DMS 273 treated with DMSO at 0.1 percent for 48 hours (cell line): Measurements from ENCODE around the gene ZCCHC7.

Experiments used
- DNase-seq: peaks from one replicate; lab custom pipeline; 2025; lab: John Stamatoyannopoulos, UW

ZCCHC7 gene

GRCh38 chr9:37339923-37340322 is 219.5 kb downstream of the ZCCHC7 start:
- no peak for DNase-seq

- no peak for DNase-seq
Observed at GRCh38 chr9:37340961-37341360, 220.6 kb downstream of the ZCCHC7 start.

- no peak for DNase-seq
Observed at GRCh38 chr9:37341704-37342103, 221.3 kb downstream of the ZCCHC7 start.

- DNase-seq: no peak
Observed at GRCh38 chr9:37342493-37342892, 222.1 kb downstream of the ZCCHC7 start.

GRCh38 chr9:37342895-37343294 is 222.5 kb downstream of the ZCCHC7 start:
- DNase-seq: no peak

- DNase-seq: no peak
Observed at GRCh38 chr9:37343724-37344123, 223.3 kb downstream of the ZCCHC7 start.

- DNase-seq: no peak
Observed at GRCh38 chr9:37345038-37345437, 224.7 kb downstream of the ZCCHC7 start.

DNA sequence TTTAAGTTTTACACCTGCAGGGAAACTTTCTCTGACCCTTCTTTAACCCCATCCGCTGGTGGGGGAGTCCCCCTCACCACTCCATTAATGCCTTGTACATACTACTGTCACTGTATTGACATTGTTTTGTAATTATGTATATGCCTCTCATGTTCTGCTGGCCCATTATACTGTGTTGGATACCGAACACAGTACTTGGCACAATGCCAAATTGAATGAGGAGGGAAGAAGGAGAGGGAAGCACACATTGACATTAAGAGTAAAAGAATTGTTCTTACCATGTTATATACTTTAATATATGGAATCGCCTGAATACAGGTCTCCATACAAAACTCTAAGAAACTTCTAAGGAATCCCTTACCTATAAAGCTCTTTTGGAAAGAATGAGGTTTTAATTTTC is 228.5 kb downstream of the ZCCHC7 start:
- no peak for DNase-seq

DNA sequence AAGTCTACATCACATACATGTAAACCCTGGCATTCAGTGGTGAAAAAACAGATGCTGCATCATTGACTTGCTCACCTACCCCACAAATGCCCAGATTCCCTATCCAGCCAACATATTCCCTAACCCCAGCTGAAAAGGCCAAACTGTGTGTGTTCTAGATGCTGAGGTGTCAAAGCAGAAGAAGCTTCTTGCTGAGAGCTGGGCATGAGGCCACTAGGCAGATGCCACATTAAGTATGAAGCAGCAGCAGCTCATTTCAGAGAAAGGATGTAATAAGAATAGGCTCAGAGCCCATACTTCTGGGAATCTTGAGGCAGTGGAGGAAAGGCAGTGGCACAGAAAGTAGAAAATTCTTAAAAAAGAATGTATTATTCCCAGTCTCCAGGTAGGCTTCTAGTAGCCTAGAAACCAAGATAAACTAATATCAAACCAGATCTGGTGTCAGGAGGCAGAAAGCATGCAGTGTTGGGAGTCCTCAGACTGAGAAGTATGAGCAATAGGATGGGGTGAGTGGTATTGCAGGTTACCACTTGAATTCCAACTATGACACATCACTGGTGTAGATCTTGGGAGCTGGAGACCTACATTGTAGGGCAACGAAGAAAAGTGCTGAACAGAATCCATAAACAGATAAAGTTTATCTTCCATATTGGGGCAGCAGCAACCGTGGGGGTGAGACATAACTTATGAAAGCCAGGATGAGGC is 230.3 kb downstream of the ZCCHC7 start:
- DNase-seq: no peak

DNA sequence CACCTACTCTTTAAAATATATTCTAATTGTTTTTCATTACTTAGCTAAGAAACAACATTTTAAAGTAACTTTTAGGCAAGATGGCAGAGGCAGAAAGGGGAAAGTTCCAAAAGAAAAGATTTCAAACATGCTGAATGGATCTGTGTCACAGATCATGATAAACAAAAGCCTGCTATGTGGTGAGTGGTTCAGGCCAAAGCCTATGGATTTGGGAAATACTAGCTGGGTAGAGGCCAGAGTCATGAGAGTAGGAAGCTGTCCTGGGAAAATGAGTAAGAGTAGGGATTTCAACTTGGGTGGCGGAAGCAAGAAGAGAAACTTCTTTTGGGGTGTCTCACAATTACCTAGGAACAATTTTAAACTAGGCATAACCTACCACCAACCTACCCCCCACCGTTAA is 233.4 kb downstream of the ZCCHC7 start:
- DNase-seq: no peak

- no peak for DNase-seq
Observed at GRCh38 chr9:37362430-37362829, 242.1 kb downstream of the ZCCHC7 start.

DNA sequence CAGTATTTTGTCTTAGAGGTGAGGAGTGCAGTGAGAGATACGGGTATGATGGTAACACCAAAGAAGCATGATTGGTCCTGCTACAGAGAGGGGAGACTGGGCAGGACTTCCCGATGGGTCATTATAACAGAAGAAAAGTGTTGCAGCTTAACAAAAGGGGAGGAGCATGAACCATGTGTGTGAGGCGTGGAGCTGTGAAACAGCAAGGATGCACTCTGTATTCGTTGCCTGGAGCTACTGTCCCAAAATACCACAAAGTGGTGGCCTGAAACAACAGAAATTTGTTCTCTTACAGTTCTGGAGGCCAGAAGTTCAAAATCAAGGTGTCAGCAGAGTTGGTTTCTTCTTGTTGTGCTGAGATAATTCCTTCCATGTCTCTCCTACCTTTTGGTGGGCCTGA is 242.8 kb downstream of the ZCCHC7 start:
- no peak for DNase-seq

DNA sequence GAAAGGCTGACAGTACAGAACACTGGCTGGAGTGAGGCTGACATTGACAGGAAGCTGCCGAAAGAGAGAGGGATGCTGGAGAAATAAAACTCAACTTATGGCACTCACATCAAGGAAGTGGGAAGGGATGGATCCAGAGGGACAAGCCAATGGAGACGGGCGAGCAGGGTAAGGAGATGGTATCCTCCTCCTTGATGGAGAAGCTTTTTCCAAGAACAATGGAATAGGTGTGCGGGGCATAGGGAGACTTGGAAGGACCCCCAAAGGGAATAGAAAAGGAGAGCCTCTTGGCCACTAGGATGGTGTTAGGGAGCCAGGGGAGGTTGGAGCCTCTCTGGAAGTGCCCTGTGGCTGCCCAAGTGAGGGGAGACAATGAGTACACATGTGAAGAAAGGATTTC is 243.8 kb downstream of the ZCCHC7 start:
- DNase-seq: no peak

DNA sequence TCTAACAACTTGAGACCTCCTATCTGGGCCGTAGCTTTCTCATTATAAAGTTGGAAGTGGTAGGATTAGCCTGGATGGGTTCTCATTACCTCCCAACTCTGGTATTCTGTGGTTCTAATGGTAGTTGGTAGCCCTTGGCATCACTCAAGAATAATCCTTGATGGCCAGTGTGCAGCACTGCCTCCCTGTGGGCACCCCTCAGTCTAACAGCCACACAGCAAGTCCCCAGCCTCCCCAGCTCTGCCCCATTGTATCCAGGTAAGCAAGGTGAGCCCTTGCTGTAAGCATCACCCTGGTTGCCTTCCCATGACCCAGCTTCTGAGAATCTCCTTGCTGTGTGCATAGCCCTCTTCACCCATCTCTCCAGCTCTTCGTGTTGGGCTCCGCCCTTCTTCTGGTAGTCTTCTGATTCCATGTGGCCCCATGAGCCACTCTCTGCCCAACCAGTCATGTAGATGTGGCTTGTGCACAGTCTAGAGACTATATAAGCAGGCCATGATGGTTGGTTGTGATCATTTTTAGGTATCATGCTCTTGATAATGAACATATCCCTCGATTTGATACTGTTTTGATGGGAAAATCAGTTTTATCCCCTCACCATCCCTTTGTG is 244.5 kb downstream of the ZCCHC7 start:
- no peak for DNase-seq

DNA sequence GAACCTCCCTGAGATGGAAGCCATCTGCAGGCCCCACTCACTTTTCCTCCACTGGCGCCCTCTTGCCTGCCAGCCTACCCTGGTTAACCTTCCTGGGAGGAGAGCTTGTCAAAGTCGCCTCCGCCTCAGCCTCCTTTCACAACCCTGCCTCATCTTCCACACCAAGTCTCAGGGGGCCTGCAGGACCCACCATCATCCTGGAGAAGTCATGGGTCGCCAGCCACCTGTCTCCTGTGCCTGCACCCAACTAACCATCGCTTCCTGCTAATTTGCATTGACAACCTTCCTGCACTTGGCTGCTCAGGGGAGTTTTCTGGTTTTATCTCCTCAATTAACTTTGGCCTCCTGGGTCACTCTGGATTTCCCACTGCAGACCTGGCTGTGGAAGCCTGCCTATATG is 249.3 kb downstream of the ZCCHC7 start:
- DNase-seq: no peak

DNA sequence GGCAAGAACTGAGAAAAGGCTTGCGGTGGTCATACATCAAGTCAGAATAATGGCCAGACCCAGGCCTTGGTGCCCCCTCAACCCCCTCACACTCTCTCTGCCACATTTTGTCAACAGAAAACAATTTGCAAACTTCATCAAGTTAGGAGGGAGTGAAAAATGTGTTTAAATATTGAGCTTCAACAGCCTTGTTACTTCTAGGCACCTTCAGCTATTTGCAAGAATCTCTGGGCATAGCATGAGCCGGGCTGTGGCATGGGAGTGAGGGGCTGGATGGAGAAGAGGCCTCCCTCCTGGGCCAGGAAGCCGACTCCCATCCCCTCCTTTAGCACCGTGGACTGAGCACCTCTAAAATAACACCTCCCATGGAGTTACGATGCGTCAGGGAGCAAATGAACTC is 249.9 kb downstream of the ZCCHC7 start:
- DNase-seq: no peak

DNA sequence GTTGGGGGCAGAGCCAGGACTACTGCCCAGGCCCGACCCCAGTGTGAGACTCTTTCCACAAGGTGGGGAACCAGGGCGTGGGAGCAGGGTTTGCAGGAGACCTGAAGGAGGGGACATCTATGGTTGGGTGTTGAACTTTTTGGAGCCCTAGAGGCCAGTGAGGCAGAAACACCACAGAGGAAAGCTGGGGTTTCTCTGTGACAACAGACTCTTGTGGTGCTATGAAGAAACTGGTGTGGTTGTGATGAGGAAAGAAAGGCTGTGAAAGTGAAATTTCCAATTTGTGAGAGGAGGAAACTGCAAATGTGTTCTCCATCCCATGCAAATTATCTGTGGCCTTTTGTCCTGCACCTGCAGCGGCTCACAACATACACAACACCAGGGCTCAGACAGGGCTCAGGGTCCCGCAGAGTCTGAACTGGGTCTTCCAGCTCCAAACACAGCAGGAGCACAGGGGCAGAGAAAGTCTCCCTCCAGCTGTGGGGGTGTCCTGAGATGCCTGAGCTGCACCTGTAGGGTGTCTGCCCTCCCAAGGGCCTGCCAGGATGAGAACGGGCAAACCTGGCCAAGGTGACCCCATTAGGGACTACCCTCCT is 250.7 kb downstream of the ZCCHC7 start:
- DNase-seq: no peak

GRCh38 chr9:37371565-37372464 is 251.4 kb downstream of the ZCCHC7 start:
- DNase-seq: no peak

GRCh38 chr9:37372839-37373238 is 252.5 kb downstream of the ZCCHC7 start:
- DNase-seq: no peak

- no peak for DNase-seq
Observed at GRCh38 chr9:37373621-37374020, 253.2 kb downstream of the ZCCHC7 start.

GRCh38 chr9:37374892-37375291 is 254.5 kb downstream of the ZCCHC7 start:
- no peak for DNase-seq
